GM08714 (cell line): ENCODE results near the gene TANC1.
A peak's percentile ranks its signal among the peaks of the same experiment; 100 is the strongest.

Experiments
- H3K4me3 ChIP-seq: fragments of 200-500 bp; sonication (Bioruptor generic); 2 replicates; pipeline ENCODE4 v1.5.1; 2014; ENCODE audit warnings: mild to moderate bottlenecking, low read length, inconsistent platforms
- ZNF274 ChIP-seq: IDR thresholded peaks from 2 replicates; pipeline ENCODE4 v1.6.1; 2012; ENCODE audit warnings: mild to moderate bottlenecking, low read depth, low read length

Gene TANC1

DNA sequence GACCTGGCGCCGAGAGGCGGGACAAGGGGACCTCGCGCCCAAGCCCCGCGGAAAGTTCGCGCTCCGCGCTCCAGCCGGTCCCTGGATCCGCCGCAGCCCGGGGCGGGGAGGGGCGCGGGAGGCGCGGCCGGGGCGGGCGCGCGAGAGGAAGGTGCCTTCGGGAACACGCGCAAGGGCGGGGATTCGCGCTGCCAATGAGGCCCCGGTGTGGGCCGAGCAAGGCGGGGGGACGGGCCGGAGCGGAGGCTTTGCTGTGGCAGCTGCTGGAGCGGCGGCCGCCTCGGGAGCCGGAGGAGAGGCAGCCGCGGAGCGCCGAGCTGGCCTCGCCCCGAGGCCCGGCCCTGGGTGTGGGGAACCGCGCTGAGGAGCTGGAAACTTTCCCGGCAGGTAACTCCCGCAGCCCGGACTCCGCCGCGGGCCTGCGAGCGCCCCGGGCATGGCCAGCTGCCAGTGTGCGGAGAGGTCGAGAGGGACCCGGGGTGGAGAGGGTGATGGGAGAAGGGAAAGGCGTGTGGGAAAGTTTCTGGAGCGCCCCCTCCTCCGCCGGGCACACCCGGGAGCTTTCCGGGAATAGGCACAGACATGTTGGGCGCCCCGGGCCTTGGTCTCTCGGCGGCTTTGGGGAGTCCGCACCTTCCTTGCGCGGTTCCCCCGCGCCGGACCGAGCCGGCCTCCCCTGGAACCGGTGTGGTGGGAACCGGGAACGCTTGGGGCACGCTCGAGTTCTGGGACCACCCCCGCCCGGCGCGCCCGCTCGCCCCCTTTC is at the start of gene TANC1:
Gene TANC1, plus strand, starts transcription at position 245 of the 766 bp plus-strand sequence. CDS start 97,271 bp downstream, outside the sequence.
- no peak for TF ChIP-seq ZNF274
- peak within 1 kb of the TSS; percentile 48 for H3K4me3 ChIP-seq

- no peak for TF ChIP-seq ZNF274
- H3K4me3 ChIP-seq: no peak overlapping the region
Observed at GRCh38 chr2:158921599-158922408, 46.6 kb upstream of the TANC1 start.

DNA sequence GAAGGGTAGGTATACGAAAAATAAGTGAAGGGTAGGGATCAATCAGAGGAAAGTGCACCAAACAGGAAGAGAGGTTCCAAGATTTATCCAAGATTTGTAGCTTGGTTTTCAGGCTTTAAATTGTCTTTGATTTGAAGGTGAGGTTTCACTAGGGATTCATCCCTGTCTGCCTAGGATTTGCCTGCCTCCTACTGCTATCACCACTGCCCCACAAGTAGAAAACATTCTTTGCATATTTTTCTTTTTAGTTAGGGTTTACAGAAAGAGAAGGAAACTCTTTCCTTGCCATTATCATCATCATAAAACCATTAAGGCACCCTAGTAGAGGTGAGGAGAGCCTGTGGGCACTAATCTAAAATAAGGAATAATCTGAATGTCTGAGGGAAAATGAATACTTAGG is 45.8 kb upstream of the TANC1 start:
- no peak overlapping the region for H3K4me3 ChIP-seq
- no peak for TF ChIP-seq ZNF274

GRCh38 chr2:158923180-158923594 is 45.3 kb upstream of the TANC1 start:
- no peak for TF ChIP-seq ZNF274
- H3K4me3 ChIP-seq: no peak overlapping the region

- no peak overlapping the region for H3K4me3 ChIP-seq
- TF ChIP-seq ZNF274: no peak
Observed at GRCh38 chr2:158923641-158924040, 44.8 kb upstream of the TANC1 start.

DNA sequence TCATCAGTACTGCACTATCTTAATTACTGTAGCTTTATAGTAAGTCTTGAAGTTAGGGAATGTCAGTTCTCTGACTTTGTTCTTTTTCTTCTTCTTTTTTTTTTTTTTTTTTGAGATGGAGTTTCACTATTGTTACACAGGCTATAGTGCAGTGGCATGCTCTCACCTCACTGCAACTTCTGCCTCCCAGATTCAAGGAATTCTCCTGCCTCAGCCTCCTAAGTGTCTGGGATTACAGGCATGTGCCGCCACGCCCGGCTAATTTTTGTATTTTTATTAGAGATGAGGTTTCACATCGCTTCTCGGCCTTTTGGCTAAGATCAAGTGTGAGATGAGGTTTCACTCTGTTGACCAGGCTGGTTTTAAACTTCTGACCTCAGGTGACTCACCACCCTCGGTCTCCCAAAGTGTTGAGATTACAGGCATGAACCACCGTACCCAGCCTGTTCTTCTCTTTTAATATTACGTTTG is 41.9 kb upstream of the TANC1 start:
- no peak for TF ChIP-seq ZNF274
- H3K4me3 ChIP-seq: no peak overlapping the region

GRCh38 chr2:158928515-158928914 is 39.9 kb upstream of the TANC1 start:
- no peak for TF ChIP-seq ZNF274
- H3K4me3 ChIP-seq: no peak overlapping the region

GRCh38 chr2:158928965-158929364 is 39.5 kb upstream of the TANC1 start:
- H3K4me3 ChIP-seq: no peak overlapping the region
- no peak for TF ChIP-seq ZNF274

DNA sequence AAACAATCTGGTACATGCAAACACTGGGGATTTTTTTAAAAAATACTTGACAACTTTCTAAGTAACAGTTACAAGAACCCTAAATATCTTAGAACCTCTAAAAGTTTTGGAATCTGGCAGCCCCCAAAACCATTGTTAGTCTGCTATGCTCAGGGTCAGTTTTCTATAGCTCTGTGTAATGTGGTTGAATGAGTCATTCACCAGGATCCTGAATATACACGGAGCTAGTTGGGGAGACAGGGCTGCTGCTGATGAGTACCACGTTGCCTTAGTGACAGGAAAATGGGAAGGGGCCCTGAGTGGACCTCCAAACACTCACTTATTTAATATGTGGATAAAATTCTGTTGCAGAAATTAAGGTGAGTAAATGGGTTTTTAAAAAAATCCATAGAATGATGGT is 36.9 kb upstream of the TANC1 start:
- TF ChIP-seq ZNF274: no peak
- no peak overlapping the region for H3K4me3 ChIP-seq

DNA sequence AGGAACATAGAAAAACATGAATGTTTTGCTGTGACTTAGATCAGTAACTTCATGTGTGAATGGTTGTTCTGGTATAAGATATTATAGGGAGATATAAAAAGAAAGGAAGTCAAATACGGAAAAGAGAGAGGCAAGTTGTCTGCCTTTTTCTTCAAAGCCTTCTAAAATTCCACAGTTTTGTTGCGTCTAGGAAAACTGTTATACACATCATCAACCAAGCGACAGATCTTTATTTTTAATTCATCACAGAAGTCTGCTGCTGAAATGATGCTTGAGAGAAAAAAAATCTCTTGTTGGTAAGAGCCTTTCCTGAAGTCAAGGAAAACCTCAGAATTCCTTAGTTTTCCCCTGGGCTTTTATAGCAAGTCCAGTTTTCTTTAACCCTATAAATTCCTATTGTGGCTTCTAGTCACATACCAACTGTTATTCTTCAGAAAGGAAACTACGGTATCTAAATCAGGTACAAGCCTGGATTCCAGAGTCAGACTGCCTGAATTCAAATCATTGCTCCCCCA is 36.3 kb upstream of the TANC1 start:
- no peak overlapping the region for H3K4me3 ChIP-seq
- TF ChIP-seq ZNF274: no peak

GRCh38 chr2:158934170-158934569 is 34.3 kb upstream of the TANC1 start:
- H3K4me3 ChIP-seq: no peak overlapping the region
- TF ChIP-seq ZNF274: no peak

DNA sequence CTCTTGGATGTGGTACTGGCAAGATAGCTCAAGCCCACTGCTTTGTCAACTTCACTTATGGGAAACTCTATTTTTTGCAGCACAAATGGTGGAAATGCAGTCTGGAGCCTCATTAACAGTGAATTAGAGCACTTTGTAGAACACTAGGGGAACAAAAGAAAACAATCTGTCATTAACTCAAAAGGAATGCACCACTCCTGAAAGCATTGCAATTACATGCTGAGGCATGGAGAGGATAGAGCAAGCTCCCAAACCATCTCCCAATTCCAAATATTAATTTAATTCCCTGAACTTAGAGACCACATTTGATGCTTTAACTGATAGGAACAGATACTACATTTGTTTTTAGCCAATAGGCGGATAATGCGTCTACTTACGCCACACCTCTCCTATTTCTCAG is 32.8 kb upstream of the TANC1 start:
- H3K4me3 ChIP-seq: no peak overlapping the region
- TF ChIP-seq ZNF274: no peak

- no peak overlapping the region for H3K4me3 ChIP-seq
- no peak for TF ChIP-seq ZNF274
Observed at GRCh38 chr2:158936978-158937377, 31.5 kb upstream of the TANC1 start.

GRCh38 chr2:158940356-158940755 is 28.1 kb upstream of the TANC1 start:
- no peak overlapping the region for H3K4me3 ChIP-seq
- no peak for TF ChIP-seq ZNF274

GRCh38 chr2:158943973-158944372 is 24.5 kb upstream of the TANC1 start:
- TF ChIP-seq ZNF274: no peak
- no peak overlapping the region for H3K4me3 ChIP-seq
